NCI-H1436 treated with DMSO at 0.1 percent for 48 hours (cell line): Measurements from ENCODE around the gene MAP4K3.

Source experiments
- DNase-seq: peaks from one replicate; lab custom pipeline; 2025; lab: John Stamatoyannopoulos, UW

The MAP4K3 gene

DNA sequence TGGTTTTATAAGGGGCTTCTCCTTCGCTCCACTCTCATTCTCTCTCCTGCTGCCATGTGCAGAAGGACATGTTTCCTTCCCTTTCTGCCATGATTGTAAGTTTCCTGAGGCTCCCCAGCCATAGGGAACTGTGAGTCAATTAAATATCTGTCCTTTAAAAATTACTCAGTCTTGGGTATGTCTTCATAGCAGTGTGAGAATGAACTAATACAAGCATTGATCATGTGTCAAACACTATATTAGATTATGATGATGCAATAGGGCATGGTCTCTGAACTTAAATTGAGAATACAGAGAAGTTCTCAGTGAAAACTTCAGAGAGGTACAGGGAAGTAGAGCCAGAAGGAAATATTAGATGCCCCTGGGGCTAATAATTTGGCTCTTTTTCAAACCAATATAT lies 5.9 kb upstream of the MAP4K3 start:
- no peak for DNase-seq

DNA sequence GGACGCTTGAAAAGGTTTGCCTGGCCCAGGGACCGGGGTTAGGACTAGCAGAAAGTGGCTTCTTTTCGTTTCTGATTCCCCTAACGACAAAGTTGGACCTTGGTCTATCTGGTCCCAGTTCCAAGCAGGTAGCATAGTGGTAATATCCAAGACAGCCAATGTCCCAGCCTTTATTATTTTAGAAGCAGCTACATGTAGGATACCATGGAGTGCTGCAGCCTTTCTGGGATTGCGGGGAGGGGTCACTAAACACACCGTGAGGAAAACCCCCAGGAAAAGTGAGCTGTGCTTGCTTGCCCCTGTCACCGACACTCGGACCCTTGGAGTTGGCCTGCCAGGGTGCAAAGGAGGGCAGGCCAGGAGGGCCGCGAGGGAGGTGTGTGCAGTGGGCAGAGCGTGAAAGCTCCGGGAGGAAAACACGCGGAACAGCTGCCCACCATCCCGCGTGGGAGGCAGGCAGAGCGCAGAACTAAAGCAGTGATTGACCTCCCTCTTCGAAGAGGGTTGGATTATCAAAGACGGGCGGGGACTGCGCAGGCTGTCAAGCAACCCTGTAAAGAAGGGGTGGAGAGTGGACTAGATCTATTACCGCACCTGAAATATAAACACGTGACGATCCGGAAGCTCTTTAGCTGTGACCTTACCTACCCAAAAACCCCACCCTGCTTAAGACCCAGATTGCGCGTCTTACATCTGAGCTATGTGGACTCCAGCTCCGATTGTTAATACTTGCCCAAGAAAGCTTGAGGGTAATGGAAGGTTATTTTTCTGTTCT lies 624 bp upstream of the MAP4K3 start:
- DNase-seq: no peak

DNA sequence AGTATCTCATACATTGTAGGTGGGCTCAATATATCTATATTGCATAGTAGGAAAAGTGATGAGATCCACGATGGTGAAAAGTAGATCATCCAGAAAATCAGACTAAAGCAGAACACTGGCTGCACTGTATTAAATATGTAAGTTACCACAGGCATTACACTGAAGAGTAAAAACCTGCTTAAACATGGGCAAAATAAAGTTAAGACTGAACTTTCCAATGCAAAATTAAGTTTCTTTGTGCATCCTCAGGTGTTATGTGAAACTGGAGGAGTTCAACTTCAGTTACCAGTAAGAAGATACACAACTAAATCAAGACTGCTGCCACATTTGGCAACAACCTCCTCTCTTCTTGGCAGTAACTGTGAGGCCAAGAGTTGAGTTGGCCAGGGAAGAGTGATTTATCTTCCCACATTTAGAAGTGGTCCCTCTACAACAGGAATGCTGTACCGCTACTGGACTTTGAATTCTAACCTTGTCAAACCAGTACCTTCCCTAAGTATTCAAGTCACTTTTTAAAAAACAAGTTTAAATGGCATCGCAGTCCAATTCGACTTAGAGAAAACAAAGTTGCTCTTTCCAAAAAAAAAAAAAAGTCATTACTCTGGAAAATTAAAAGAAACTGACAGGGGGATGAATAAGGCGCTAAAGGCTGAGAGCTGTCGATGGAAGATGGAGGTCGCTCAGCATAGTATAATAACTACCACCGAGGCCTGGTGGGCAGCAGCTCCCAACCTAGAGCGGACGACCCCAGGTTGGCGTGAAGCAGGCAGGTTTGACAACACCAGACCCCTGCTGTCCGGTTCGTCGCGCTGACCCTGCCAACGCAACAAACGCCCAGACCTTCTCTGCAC lies 1.1 kb downstream of the MAP4K3 start:
- no peak for DNase-seq

DNA sequence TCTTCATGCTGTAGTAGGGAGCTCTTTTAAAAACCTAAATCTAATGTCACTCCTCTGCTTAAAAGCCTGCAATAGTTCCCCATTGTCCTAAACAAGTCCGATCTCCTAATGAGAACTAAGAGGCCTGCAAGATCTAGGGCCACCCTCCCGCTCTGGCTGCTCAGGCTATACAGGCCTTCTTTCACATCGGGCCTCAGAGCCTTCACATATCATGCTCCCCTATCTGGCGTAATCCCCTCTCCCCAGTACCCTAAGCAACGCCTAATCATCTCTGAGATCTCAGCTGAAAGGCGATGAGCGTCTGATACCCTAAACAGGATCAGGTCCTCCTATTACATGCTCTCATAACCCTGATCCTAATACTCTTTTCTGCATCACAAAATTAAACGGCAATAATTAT lies 1.9 kb downstream of the MAP4K3 start:
- no peak for DNase-seq

DNA sequence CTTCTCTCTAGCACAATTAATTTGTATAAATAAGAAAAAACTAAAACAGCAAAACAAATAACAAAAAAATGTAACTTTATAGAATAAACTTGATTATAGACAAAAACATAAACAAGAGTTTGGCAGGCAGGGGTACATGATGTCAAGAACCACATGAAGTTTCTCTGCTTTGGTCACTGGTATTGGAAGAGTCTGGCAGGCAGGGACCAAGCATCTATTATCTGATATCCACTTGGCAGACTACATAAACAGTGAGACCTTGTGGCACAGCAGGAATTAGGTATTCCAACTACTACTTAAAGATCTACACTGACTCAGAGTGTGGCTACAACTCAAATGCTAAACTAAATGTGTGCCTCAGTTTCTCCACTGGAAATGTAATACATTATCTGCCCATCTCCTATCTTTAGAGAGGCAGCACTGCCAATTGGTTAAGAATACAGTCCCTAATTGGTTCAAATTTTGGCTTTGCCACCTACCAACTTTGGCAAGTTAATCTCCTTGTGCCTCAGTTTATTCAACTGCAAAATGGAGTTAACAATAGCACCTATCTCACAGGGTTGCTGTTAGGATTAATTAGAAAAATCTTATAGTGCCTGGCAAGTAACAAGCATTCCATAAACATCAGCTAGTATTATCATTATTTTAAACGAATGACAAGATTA lies 2.7 kb downstream of the MAP4K3 start:
- no peak for DNase-seq

DNA sequence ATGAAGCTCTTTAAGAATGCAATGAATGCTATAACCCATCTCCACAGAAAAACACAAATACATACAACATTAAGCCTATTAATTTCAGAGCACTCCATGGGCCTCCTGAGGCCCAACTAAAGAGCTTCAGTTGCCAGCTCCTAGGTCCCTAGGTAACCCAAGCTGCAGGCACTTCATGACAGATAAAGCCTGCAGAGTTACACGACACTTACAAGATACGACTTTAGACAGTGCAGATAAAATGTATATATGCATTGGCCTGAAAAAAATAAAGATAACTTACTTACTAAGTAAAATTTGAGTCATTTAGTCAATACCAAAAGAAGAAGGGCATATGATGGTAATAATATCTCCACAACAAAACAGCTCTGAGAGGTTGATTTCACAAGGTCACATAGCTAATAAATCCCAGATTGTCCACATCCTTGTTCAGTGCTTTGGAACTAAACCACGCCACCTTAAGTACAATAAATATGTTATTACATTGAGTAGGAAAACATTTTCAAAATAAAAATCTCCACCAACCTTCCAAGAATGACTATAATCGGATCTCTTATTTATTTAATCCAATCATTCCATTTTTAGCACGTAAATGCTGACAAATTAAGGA lies 3.4 kb downstream of the MAP4K3 start:
- DNase-seq: no peak

DNA sequence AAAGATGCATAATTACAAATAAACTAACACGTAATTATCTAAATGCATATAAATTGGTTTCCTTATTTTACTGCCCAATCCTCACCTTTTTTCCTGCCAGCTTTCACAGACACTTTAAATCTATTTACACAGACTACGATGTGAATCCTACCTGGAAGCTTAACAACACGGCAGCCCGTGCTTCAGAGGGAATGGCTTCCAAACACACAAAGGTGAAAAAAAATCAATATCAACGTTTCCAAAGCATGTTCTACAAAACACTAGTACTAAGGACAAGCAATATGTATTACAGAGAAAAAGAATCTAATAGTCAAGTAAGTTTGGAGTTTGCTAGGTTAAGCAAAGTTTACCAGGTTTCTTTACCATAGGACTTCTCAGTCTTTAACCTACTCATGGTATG lies 4.4 kb downstream of the MAP4K3 start:
- no peak for DNase-seq

DNA sequence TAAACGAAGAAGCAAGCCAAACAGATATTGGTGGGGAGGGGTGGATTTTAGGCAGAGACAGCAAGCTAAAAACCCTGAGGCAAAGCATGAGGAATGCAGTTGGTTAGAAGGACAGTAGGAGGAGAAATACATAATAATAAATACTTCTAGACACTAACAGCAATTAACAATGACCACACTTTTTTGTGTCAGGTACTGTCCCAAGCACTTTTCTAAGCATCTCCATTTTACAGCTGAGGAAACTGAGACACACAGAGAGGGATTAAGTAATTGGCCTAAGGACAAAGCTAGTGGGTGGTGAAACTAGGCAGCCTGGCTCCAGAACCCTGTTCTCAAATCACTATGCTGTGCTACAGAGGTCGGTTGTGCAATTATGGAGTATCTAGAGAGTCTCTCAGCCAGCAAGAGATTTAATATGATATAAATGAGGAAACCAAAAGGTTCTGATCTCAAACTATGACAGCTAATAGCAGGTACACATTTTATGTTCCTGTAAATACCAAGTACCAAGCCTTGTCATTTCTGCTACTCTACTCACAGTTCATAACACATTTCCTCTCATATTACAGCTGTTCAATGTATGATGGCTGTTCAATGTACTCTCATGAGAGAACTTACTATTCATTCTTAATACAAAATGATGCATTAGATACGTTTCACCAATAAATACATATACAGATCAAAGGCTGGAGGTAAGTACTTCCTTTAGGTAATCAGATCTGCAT lies 5.3 kb downstream of the MAP4K3 start:
- DNase-seq: no peak

DNA sequence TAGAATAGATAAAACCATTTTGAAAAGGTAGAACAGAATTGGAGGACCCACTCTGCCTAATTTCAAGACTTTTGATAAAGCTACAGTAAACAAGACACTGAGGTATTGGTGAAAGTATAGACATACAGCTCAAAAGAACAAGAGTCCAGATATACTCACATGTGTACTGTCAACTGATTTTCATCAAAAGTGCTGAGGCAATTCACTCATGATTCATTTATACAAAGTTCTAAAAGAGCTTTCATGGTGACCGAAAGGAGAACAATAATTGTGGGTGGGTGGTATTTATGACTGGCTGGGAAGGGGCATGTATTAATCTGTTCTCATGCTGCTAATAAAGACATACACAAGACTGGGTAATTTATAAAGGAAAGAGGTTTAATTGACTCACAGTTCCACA lies 7.3 kb downstream of the MAP4K3 start:
- no peak for DNase-seq

DNA sequence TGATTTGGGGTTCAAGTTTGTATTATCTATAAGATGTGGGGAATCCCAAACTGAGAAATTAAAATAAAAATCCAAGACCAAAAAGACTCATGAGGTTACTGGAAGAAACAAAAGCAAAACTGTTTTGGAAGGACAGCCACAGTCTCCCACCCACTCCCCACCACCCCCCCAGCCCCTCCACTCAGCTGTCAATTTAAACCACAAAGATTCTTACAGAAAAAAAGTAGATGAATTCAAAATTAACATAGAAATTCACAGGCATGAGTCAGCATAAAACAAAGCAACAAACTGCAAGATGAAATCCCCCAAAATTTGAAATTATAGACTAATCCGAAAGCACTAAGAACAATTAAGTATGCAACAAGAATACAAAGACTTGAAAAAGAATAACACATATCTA lies 12.1 kb downstream of the MAP4K3 start:
- DNase-seq: no peak

DNA sequence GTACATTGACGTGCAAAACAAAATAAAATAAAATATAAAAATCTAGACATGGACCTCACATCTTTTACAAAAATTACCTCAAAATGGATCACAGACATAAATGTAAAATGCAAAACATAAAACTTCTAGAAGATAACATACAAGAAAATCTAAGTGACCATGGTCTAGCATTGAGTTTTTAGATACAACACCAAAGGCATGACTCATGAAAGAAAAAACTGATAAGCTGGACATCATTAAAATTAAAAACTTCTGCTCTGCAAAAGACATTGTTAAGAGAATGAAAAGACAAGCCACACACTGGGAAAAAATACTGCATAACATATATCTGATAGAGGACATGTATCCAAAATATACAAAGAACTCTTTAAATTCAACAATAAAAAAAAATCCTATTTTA lies 14.4 kb downstream of the MAP4K3 start:
- no peak for DNase-seq

DNA sequence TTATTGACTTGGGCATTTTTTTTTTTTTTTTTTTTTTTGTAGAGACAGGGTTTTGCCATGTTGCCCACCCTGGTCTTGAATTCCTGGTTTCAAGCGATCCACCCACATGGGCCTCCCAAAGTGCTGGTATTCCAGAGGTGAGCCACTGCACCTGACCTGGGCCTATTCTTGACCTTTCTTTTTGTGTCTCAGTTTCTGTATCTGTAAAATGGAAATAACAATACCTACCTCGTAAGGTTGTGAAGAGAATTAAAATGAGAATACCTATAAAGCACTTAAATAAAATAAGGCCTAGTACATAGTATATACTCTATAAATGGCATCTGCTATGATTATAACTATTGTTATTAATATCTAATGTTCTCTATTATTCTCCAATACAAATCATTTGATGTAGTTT lies 15.7 kb downstream of the MAP4K3 start:
- no peak for DNase-seq

DNA sequence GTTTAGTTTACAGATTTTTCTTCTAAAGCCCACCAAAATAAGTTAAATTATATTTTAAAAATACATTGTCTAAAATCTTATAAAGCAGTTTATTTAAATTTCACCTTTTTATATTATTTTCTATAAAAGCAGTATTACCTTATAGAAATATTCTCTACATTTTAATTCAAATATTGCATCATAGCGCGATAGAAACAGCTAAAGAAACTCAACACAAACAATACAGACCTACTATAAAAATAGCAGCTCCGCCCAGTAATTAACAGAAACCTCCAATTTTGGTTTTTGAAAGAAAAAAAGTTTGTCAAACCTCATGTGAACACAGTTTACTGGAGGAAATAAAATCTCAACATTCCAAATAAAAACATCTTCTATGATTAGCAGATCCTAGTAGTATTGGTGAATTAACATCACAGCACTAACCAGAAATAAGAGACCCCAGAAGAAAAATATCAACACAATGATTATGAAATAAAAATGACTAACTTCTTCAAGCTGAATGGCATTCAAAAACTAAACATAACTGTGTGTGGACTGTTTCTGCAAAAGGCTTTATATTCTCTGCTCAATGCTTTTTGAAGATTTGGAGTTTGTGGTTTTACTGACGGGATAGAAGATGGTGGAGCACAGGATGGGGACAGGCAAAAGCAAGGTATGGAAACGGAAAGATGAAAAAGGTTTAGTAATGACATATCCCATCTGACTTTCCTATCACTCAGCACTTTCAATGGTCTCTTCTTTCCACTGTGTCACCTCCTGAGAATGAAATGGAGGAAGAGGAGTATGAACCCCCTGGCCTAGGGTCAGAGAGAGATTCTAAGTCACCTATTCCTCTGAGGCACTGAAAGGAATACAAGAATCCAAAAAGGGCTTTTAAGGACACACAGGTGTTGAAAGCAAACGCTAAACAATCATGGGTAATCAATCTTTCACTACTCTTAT lies 17.5 kb downstream of the MAP4K3 start:
- no peak for DNase-seq

DNA sequence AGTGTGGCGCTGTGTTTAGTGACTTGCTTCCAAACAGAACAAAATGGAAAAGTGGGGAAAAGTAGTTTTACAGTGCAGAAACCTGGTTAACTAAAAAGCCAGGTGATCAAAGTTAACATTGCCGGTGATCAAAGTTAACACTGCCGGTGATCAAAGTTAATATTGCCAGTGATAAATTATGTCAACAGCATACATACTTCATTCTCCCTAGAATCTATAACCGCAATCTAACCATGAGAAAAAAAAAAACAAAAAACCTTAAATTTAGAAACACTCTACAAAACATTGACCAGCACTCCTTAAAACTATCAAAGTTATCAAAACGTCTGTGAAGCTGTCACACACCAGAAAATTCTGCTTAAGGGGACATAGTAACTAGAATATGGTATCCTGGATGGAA lies 18.6 kb downstream of the MAP4K3 start:
- DNase-seq: no peak

DNA sequence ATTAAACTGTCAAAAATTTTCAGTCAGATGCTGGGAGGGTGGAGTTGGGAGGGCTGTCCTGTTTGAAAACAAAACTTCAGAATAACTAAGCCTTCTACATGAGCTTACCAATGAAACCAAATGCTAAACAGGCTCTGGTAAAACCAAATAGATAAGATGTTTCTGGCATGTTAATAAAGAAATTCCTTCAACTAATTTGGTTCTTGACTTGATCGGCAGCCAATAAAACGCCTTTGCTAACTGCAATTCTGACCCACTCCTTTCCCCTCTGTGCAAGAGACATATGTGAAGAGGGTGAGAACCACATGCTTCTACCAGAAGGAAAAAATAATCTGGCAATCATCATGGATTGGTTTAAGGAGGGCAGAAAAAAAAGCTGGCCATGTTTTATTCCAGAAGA lies 20.9 kb downstream of the MAP4K3 start:
- no peak for DNase-seq

DNA sequence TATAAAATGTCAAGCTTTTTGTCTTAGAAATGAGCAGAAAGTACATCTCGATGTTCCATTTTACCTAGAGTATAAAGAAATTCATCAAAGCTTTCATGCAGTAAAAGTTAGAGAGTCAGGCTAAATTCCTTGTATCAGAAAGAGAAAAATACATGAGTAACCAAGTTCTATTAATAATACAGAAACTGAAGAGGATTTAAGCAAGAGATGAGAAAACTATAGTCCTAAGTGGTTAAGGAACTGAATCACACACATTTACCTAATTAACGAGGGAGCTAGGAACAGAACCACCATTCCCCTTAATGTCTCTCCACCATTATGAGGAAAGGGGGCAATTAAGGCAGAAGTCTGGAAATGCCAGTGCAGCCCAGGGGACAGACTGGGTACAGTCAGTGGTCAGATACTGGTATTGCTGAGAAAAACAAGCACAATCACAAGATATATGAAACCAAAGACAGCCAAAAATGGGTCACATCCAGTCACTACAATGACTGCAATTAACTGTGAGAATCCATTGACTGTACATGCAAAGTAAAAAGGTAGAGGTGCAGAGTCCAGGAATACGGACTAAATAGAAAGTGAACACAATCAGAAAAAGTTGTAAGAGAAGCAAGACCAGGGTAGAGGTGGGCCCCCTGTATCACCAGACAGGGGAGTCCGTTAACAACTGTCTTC lies 23.9 kb downstream of the MAP4K3 start:
- DNase-seq: no peak

DNA sequence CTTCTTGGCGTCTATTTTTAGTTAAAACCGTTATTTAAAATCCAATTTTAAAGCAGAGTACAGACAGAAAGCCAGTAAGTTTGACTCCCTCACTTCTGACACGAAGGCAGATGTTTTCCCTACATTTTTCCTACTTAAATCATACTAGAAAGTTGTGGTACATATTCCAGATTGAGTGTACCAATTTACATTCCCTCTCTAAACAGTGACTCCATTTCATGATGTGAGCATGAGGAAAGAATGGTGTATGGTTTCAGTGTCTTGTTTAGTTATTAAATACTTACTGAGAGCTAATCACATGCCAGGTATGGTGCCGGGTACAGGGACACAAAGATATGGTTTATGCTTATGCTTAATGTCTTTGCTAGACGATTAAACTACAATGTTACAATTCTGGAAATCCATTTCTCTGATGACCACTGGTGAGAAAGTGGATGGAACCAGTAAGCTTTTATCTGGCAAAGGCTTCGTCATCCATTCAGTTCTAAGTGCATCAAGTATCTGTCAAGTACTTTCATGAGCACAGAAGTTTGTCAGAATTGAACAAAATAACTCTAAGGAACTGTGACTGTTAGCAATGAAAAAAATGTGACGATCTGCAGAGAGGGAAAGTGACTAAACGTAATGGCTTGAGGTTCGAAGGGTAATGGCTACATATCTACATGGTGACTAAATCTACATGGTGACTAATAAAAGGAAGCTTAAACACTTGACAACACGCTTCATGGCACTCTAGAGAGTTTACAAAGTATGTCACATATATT lies 25.7 kb downstream of the MAP4K3 start:
- no peak for DNase-seq

DNA sequence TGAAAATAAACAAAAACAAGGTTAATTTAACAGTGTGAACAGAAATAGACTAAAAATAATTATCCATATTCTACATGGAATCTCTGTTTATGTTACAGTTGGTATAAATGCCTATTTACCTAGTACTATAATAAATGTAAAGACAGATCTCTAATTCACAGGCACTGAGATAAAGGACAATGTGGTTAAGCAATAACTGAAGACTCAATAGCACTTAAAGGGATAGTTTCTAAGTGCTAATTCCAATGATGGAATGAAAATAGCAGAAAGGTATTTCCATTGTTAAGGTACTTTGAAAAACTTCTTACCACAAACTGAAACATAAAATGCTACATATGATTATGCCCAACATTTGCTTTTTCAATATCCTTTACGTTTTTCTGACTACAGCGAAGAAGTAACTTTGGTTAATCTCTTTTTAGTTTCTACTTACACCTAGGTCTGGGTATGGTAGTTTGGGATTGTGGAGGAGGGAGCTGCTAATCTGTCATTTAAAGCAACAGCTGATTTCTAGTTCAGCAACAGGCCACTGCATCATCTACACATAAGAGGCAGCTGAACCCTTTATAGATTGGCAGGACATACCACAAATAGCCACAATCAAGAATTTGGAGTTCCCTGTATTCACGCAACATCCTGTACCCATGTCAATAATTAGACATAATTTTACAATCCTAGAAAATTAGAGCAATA lies 27.2 kb downstream of the MAP4K3 start:
- DNase-seq: no peak
